Endothelial cell of umbilical vein (primary cell): ENCODE data around the gene GANC.

ENCODE experiments used
- EZH2 ChIP-seq: IDR thresholded peaks from 2 replicates; pipeline ENCODE4 v1.6.1; 2012; ENCODE audit warnings: borderline replicate concordance, low read depth, mild to moderate bottlenecking, moderate library complexity, low read length, inconsistent platforms; ENCODE audit not compliant: severe bottlenecking
- POLR2A ChIP-seq: IDR thresholded peaks from 2 replicates; pipeline ENCODE4 v1.6.1; 2012; ENCODE audit warnings: low read depth, mild to moderate bottlenecking, control low read depth, low read length

GRCh38 chr15:42353061-42353460 is 80.1 kb downstream of the GANC start:
- TF ChIP-seq POLR2A (no peak), EZH2 (no peak)
